GM19468 (cell line): ENCODE data around the gene RNF169.

ENCODE experiments used
- ATAC-seq: cut with Tn5 transposase; IDR thresholded peaks from one replicate; pipeline ENCODE4 v1.9.1; 2021; ENCODE audit warnings: mild to moderate bottlenecking, moderate library complexity, moderate number of reproducible peaks; ENCODE audit not compliant: unreplicated experiment; ENCODE audit errors: extremely low read depth

Gene RNF169

DNA sequence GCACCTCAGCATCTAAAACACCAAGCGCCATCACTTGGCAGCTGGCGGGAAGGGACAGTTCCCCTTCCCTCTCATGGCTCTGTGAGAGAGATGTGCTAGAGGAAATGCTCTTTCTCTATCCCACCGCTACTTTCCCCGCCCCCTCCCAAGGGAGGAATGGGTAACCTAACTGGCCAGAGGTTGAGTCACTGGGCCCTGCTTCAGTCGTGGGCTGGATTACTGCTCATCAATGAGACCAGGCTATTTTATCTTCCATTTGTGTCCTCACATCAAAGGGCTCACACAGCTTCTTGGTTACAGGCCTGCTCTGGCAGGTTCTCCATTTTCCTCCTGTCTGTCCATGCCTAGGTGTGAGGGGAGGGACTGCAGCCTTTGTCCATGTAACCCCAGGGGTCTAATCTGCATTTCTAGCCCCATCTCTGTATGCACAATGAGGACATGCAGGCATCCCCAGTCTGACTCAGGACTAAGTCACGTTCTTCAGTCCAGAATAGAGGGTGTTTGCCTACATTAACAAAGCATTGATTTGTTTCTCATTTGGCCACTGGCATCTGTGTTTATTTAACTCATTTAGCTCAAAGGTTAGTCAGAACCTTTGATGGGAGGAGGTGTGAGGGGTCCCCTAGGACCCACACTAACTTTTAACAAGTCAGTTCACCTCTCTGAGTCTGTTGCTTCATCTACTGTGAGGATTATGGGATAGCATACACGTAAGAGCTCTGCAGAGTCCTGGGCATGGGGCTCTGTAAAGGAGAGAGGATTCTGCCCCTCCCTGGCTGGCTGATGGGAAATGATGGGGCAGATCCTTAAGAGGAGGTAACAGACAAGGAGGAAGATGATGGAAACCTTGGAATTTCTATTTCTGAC lies 101.1 kb downstream of the RNF169 start:
- ATAC-seq = no peak

DNA sequence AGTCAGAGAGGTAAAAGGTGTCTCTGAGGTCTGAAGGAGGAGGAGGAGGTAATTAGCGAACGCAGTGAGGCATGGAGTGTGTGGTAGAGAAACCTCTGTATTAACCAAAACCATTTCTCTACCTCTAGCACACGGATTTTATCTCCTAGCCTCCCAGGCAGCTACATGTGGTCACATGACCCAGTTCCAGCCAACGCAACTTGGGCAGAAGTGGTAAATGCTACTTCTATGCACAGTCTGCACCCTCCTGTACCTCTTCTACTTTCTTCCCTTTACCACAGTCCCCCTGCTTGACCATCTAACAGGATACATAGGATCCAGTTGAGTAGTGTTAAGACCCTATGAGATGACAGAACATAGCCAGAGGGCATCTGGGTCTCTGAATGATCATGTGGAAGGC lies 104.6 kb downstream of the RNF169 start:
- ATAC-seq = no peak

DNA sequence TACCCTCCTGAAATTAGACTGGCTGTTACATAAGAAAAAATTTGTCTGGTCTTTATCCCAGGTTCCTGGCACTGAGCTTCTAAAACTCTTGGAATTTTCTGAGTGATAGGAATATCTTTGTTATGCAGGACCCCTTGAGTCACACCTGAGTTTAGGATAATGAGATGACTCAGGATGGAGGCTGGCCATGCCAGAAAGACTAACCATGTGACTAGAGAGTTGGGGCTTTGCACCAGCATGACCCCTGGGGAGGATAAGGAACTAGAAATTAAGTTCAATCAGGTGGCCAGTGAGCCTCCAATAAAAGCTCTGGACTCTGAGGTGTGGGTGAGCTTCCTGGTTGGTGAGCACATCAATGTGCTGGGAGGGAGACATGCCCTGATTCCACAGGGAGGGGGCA lies 112.1 kb downstream of the RNF169 start:
- no peak for ATAC-seq

DNA sequence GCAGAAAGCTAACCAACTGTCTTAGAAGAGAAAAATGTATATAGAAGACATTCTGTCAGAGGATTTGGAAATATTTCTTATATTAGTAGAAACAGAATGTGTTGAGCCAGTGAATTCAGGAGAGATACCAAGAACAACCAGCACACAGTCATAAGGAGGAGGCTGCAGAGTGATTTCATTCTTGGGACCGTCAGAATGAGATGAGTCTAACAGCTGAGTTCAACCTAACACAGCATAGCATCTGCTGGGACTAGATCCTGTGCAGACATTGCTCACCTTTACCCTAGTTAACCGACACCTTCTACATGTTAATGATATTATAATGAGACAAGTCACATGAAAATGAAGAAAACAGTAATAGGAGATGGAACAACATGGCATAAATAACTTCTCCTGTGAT lies 114.8 kb downstream of the RNF169 start:
- ATAC-seq = no peak

DNA sequence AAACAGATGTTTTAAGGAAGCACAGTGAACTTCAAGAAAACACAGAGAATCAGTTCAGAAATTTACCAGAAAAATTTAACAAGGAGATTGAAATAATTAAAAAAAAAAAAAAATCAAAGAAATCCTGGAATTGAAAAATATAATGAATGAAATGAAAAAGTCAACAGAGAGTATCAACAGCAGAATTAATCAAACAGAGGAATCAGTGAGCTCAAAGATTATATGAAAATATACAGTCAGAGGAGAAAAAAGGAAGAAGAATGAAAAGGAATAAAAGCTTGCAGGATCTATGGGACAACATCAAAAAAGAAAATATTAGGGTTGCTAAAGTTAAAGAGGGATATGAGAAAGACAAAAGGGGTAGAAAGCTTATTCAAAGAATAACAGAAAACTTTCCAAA lies 117.9 kb downstream of the RNF169 start:
- ATAC-seq = no peak

DNA sequence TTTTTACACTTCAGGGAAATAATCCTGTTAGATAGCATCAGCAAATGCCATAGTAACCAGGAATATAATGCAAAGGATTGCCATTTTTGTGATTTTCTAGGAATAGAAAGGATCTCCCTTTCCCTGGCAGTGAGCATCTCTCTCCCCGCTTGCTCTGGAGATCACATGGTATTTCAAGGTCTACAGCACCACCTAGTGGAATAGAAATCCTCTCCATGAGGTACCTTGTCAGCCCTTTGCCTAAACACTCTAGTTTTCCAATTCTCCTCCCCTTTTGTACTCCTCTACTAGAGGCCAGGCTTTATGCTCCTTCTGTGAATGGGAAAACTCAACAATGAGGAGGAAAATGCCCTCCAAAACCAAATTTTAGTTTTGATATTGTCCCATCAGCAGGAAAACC lies 121.8 kb downstream of the RNF169 start:
- ATAC-seq = no peak

DNA sequence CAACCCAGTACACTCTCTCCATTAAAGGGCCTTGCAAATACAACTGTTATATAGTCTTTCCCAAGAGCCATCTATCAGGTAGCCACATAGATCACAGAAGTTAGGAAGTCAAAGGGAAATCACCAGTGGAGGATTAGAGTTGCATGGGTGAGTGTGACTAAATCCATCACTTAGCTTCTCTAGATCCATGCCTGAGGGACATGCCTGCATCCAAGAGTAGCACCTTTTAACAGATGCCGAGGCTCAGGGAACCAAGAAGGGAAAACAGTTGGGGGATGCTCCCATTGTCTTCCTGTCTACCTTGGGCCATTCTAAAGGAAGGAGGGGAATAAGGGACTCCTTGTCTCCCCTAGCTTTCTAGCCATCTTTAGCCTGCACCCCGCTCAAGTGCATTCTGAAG lies 122.4 kb downstream of the RNF169 start:
- ATAC-seq = no peak

DNA sequence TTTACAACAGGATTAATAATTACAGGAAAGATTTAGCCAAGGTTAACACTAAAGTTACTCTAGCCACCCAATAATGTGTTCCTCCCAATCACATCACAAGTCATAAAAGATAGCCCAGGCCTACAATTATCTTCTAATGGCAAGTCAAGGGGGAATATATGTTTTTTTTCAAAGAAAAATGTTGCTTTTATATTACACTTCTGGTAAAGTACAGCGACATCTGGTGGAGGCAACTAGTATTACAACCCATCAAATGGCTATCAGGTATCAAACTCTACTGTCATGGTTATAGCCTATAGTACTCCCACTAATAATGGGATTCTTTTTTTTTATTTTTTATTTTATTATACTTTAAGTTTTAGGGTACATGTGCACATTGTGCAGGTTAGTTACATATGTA lies 128.5 kb downstream of the RNF169 start:
- ATAC-seq = no peak
